Liver (tissue), 3 donors: ENCODE data around the gene HCAR2.
"Not testable (repeated sequence)": the region's sequence is repeated elsewhere in the genome, so short reads cannot be mapped to it uniquely, and the experiment has no call there.

Experiments used
- CTCF ChIP-seq: fragments of 150-350 bp; IDR thresholded peaks from 2 replicates; pipeline ENCODE4 v1.5.1; 2017; ENCODE audit warnings: improper control_type of control experiment, low read depth, low read length; ENCODE audit not compliant: missing input control
- FOXA1 ChIP-seq: IDR thresholded peaks from 2 replicates; pipeline ENCODE4 v1.6.1; 2016; ENCODE audit warnings: antibody characterized with exemption
- JUND ChIP-seq, 2 donors: IDR thresholded peaks; 2 replicates each; pipeline ENCODE4 v1.6.1; 2016; ENCODE audit warnings: antibody characterized with exemption in 2 of 2
- RAD21 ChIP-seq, 2 donors: IDR thresholded peaks; 2 replicates each; pipeline ENCODE4 v1.6.1; 2016; ENCODE audit warnings: antibody characterized with exemption in 2 of 2, mild to moderate bottlenecking in 2 of 2
- RXRA ChIP-seq, 2 donors: IDR thresholded peaks; 2 replicates each; pipeline ENCODE4 v1.6.1; 2017 to 2018; ENCODE audit warnings: antibody characterized with exemption in 2 of 2, mild to moderate bottlenecking in 1 of 2
- SP1 ChIP-seq: IDR thresholded peaks from 2 replicates; pipeline ENCODE4 v1.6.1; 2018; ENCODE audit warnings: antibody characterized with exemption, mild to moderate bottlenecking
- TAF1 ChIP-seq: conservative IDR thresholded peaks from 2 replicates; pipeline ENCODE4 v1.6.1; 2016; ENCODE audit warnings: antibody characterized with exemption, mild to moderate bottlenecking
- YY1 ChIP-seq: IDR thresholded peaks from 2 replicates; pipeline ENCODE4 v1.6.1; 2016; ENCODE audit warnings: antibody characterized with exemption, mild to moderate bottlenecking
- ZBTB33 ChIP-seq: IDR thresholded peaks from 2 replicates; pipeline ENCODE4 v1.6.1; 2016; ENCODE audit warnings: antibody characterized with exemption
- TF ChIP-seq, protein P1 (sequence below): IDR thresholded peaks from 2 replicates; pipeline ENCODE4 v1.6.1; 2016; ENCODE audit warnings: antibody characterized with exemption, mild to moderate bottlenecking
- TF ChIP-seq, protein P2 (sequence below): IDR thresholded peaks from 2 replicates; pipeline ENCODE4 v1.6.1; 2016; ENCODE audit warnings: antibody characterized with exemption
- TF ChIP-seq, protein P3 (sequence below): IDR thresholded peaks from 2 replicates; pipeline ENCODE4 v1.6.1; 2016; ENCODE audit warnings: antibody characterized with exemption
- donor health status: healthy.
- donor health status: healthy.

DNA sequence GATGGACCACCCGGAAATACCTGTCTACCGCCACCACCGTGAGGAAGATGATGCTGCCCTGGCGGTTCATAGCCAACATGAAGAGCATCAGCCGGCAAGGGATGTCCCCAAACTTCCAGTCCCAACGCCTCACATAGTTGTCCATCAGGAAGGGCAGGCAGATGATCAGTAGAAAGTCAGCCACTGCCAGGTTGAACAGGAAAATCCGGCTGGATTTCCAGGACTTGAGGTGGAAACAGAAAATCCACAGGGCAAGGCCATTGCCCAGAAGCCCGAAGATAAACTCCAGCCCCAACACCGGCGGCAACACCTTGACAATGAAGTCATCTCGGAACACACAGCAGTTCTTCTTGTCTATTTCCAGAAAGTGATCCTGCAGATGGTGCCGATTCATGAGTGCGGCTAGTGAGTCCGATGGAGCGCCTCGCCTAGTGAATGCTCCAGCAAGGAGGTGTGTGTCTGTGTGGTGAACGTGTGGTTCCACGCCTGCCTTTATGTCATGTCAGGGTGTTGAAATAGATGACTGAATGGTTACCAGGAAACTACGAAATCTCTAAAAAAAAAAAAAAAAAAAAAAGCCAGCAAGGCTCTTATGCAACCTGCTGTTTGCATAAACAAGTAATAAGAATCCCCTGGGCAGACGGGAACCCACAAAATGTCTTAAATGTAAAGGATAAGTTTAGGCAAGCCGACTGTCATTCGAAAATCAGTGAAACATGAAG is at the start of gene HCAR2:
- TF ChIP-seq, protein P1, sequence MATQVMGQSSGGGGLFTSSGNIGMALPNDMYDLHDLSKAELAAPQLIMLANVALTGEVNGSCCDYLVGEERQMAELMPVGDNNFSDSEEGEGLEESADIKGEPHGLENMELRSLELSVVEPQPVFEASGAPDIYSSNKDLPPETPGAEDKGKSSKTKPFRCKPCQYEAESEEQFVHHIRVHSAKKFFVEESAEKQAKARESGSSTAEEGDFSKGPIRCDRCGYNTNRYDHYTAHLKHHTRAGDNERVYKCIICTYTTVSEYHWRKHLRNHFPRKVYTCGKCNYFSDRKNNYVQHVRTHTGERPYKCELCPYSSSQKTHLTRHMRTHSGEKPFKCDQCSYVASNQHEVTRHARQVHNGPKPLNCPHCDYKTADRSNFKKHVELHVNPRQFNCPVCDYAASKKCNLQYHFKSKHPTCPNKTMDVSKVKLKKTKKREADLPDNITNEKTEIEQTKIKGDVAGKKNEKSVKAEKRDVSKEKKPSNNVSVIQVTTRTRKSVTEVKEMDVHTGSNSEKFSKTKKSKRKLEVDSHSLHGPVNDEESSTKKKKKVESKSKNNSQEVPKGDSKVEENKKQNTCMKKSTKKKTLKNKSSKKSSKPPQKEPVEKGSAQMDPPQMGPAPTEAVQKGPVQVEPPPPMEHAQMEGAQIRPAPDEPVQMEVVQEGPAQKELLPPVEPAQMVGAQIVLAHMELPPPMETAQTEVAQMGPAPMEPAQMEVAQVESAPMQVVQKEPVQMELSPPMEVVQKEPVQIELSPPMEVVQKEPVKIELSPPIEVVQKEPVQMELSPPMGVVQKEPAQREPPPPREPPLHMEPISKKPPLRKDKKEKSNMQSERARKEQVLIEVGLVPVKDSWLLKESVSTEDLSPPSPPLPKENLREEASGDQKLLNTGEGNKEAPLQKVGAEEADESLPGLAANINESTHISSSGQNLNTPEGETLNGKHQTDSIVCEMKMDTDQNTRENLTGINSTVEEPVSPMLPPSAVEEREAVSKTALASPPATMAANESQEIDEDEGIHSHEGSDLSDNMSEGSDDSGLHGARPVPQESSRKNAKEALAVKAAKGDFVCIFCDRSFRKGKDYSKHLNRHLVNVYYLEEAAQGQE: not testable (repeated sequence)
- TF ChIP-seq, protein P2, sequence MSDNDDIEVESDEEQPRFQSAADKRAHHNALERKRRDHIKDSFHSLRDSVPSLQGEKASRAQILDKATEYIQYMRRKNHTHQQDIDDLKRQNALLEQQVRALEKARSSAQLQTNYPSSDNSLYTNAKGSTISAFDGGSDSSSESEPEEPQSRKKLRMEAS: not testable (repeated sequence)
- not testable (repeated sequence) for TF ChIP-seq FOXA1; RAD21 (IDR thresholded peaks at IDR 0.05); JUND (IDR thresholded peaks at IDR 0.05); CTCF; SP1; YY1; TAF1; RXRA (IDR thresholded peaks at IDR 0.05); ZBTB33
- TF ChIP-seq, protein P3, sequence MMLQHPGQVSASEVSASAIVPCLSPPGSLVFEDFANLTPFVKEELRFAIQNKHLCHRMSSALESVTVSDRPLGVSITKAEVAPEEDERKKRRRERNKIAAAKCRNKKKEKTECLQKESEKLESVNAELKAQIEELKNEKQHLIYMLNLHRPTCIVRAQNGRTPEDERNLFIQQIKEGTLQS: not testable (repeated sequence)
